ENCODE data around the gene ARMC3. TPM values are rescaled to one million over a fixed set of nuclear protein-coding genes. Genes with fewer than 3 reads are reported as not detected.
A peak's percentile ranks its signal among the peaks of the same experiment; 100 is the strongest.
"Not testable (repeated sequence)": the region's sequence is repeated elsewhere in the genome, so short reads cannot be mapped to it uniquely, and the experiment has no call there.

ARMC3 gene, protein sequence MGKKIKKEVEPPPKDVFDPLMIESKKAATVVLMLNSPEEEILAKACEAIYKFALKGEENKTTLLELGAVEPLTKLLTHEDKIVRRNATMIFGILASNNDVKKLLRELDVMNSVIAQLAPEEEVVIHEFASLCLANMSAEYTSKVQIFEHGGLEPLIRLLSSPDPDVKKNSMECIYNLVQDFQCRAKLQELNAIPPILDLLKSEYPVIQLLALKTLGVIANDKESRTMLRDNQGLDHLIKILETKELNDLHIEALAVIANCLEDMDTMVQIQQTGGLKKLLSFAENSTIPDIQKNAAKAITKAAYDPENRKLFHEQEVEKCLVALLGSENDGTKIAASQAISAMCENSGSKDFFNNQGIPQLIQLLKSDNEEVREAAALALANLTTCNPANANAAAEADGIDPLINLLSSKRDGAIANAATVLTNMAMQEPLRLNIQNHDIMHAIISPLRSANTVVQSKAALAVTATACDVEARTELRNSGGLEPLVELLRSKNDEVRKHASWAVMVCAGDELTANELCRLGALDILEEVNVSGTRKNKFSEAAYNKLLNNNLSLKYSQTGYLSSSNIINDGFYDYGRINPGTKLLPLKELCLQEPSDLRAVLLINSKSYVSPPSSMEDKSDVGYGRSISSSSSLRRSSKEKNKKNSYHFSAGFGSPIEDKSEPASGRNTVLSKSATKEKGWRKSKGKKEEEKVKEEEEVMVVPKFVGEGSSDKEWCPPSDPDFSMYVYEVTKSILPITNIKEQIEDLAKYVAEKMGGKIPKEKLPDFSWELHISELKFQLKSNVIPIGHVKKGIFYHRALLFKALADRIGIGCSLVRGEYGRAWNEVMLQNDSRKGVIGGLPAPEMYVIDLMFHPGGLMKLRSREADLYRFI
- polyA plus RNA-seq (ENCODE audit: low read depth in 6 of 6): not detected

DNA sequence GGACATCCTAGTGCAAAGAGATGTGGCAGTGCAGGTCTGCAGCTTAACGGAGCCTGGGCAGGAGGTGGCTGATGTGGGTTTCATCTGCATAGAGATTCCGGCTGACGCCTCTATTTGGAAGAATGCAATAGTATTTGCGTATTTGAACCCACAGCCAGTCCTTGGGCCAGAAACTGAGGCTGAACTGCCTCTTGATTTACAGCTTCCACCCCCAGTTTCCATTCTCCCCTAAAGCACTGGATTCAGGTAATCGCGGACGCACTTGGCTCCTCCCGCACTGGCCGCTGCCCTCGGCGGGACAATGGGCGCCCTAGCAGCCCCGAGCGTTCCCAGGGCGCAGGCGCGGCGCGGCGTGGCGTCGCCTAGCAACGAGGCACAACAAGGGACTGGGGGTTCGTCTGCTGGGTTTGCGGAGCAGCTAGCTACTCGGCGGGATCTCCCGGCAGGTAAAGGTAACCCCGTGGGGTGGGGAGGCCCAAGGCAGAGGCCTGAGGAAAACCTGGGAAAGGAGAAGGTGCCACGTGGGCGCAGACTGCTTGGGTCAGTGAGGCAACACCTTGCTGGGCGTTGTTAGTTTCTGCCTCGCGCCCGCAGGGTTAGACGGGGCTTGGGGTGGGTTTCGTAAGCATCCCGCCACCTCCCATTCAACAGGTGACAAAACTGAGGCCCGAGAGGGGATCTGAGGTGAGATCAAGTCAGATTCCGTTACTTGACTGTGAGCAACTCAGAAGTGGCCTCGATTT is at the start of gene ARMC3:
Gene ARMC3, plus strand, starts transcription at position 393 of the 743 bp plus-strand sequence. CDS start 3,944 bp downstream, outside the sequence.
- no peaks in the 10 kb centered on the region for H3K36me3 Mint-ChIP-seq
- peak within 1 kb of the TSS in 2 of 6 donors; percentile 56 to 58 for H3K27ac Mint-ChIP-seq
- peaks cover 0 to 5% (median 3%) of the 10 kb centered on the region in 7 donors for H3K9me3 Mint-ChIP-seq
- H3K27me3 Mint-ChIP-seq: peaks cover 0 to 15% (median 9%) of the 10 kb centered on the region in 3 donors
- ATAC-seq (ENCODE audit: low read depth in 2 of 2): peak; percentile 86 to 89
- peaks cover 5 to 16% (median 7%) of the 10 kb centered on the region in 3 donors for H3K4me1 Mint-ChIP-seq
- peak within 1 kb of the TSS in 1 of 8 donors; percentile 18 for H3K4me3 Mint-ChIP-seq
- peak; percentile 54 for DNase-seq

DNA sequence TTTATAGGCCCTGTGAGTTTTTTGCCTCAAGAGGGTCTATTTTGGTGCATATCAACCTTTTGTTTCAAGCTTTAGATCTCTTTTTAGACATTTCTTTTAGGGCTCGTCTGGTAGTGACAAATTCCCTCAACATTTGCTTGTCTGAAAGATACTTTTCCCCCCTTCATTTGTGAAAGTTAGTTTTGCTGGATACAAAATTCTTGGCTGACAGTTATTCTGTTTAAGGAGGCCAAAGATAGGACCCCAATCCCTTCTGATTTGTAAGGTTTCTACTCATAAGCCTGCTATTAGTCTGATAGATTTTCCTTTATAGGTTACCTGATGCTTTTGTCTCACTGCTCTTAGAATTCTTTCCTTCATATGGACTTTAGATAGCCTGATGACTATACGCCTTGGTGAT is 36.1 kb upstream of the ARMC3 start:
- DNase-seq (no peak), ATAC-seq (ENCODE audit: low read depth in 2 of 2) (no peak)
- Mint-ChIP-seq H3K36me3 (peaks cover 3 to 29% of the 10 kb centered on the region in 2 donors), H3K9me3 (peaks cover 16 to 65% (median 45%) of the 10 kb centered on the region in 7 donors), H3K27me3 (peaks cover 0 to 20% (median 14%) of the 10 kb centered on the region in 3 donors), H3K4me3 (no peak overlapping the region), H3K27ac (no peak overlapping the region), H3K4me1 (no peaks in the 10 kb centered on the region)

DNA sequence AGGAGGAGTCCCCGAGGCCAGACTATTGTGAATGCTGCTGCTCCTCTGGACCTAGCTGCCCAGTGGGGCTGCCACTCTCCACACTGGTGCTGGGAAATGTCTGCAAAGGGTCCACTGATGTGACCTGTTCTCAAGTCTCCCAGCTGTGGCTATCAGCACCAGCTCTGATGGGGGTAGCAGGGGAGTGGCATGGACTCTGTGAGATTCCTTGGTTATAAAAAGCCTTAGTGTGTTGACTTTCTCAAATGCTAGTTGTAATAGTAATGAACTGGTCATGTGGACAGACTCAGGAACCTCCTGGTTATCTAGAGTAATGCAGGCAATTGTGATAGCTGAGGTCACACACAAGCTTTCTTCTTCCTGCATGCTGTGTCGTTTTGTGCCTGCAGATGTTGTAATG is 34.1 kb upstream of the ARMC3 start:
- Mint-ChIP-seq H3K9me3 (peaks cover 9 to 45% (median 33%) of the 10 kb centered on the region in 7 donors), H3K36me3 (peaks cover 0 to 18% of the 10 kb centered on the region in 2 donors), H3K27me3 (peaks cover 0 to 24% (median 19%) of the 10 kb centered on the region in 3 donors), H3K4me1 (no peaks in the 10 kb centered on the region), H3K4me3 (no peak overlapping the region), H3K27ac (no peak overlapping the region)
- DNase-seq (no peak), ATAC-seq (ENCODE audit: low read depth in 2 of 2) (no peak)

DNA sequence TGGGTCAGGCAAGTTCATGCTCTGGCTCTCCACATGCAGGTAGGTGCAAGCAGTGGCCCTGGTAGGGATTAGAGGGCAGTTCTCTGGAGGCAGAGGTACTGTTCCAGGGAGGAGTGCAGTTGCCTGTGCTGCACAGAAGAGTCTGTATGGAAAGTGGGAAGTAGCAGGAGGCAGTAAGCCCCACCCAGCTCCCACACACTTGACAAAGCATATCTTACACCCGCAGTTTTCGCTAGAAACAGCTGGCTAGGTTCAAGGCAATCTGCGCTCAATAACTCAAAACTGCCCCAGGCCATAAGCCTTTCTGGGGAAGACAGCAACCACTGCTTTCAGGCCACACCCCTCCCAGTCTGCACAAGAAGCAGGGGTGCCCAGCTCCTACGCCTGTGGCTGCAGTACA is 33.1 kb upstream of the ARMC3 start:
- peaks cover 0 to 16% of the 10 kb centered on the region in 2 donors for H3K36me3 Mint-ChIP-seq
- H3K4me3 Mint-ChIP-seq: no peak overlapping the region

DNA sequence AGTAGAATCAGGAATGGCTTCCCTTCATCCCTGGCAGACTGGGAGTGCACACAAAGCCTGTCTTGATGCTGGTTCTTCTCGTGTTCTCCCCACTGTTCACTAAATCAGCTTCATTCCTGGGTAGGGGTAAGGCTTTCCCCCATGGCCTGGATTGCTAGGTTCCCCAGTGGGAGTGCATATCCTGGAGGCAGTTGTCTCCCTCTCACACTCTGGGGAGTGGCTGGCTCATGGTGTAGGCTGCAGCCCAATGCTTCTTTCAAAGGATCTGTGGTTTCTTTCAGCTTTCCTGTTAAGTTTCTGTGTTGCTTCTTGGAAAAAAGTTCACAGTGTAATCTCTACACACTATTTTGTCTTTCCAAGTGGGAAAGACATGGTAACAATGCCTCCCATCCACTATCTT is 32.6 kb upstream of the ARMC3 start:
- DNase-seq (no peak), ATAC-seq (ENCODE audit: low read depth in 2 of 2) (no peak)
- no peak overlapping the region for H3K4me3 Mint-ChIP-seq
- H3K27me3 Mint-ChIP-seq: peaks cover 0 to 34% (median 22%) of the 10 kb centered on the region in 3 donors
- peaks cover 0 to 16% of the 10 kb centered on the region in 2 donors for H3K36me3 Mint-ChIP-seq
- H3K27ac Mint-ChIP-seq: no peak overlapping the region
- H3K4me1 Mint-ChIP-seq: no peaks in the 10 kb centered on the region
- H3K9me3 Mint-ChIP-seq: peaks cover 9 to 30% (median 24%) of the 10 kb centered on the region in 7 donors

More for the DNA sequence above, 33.1 kb upstream of the ARMC3 start:
- Mint-ChIP-seq H3K9me3 (peaks cover 9 to 36% (median 29%) of the 10 kb centered on the region in 7 donors), H3K27me3 (peaks cover 0 to 31% (median 19%) of the 10 kb centered on the region in 3 donors), H3K4me1 (no peaks in the 10 kb centered on the region), H3K27ac (no peak overlapping the region)
- ATAC-seq (ENCODE audit: low read depth in 2 of 2) (no peak), DNase-seq (no peak)

DNA sequence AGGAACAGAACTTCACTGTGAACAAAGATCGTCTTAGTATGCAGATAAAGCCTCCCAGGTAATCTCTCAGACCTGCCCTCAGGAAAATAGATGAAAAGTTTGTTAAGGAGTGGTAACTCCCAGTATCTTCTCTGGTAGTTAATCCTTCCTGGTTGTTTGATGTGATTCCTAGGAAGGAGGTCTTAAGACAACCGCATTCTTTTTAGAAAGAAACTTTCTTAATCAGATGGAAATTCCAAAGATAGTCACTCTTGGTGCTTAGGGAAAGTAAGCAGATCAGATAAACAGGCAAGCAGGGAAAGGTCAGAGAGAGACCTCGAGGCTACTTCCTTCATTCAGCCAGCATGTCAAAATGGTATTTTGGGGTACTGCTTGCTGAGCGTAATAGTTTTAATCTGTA is 30.5 kb upstream of the ARMC3 start:
- H3K4me1 Mint-ChIP-seq: no peaks in the 10 kb centered on the region
- ATAC-seq (ENCODE audit: low read depth in 2 of 2) (no peak), DNase-seq (no peak)
- H3K9me3 Mint-ChIP-seq: peaks cover 11 to 21% (median 13%) of the 10 kb centered on the region in 7 donors
- H3K36me3 Mint-ChIP-seq: peaks cover 0 to 16% of the 10 kb centered on the region in 2 donors
- H3K4me3 Mint-ChIP-seq: no peak overlapping the region
- H3K27me3 Mint-ChIP-seq: peaks cover 0 to 40% (median 28%) of the 10 kb centered on the region in 3 donors
- no peak overlapping the region for H3K27ac Mint-ChIP-seq

DNA sequence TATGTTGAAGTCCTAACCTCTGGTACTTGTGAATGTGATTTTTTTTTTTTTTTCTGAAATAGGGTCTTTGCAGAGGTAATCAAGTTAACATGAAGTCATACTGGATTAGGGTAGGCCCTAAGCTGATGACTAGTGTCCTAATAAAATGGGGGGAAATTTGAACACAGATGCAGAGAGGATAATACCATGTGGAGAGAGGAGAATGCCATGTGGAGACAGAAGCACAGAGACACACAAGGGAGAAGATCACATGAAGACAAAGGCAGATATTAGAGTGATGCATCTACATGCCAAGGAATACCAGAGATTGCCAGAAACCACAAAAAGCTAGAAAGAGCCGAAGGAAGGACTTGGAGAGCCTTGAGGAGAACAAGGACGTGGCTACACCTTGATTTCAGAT is 28.5 kb upstream of the ARMC3 start:
- peaks cover 3 to 14% (median 6%) of the 10 kb centered on the region in 7 donors for H3K9me3 Mint-ChIP-seq
- ATAC-seq (ENCODE audit: low read depth in 2 of 2) (no peak), DNase-seq (no peak)
- H3K36me3 Mint-ChIP-seq: peaks cover 0 to 9% of the 10 kb centered on the region in 2 donors
- H3K27ac Mint-ChIP-seq: peak overlapping the region in 1 of 6 donors; percentile 12
- peaks cover 0 to 44% (median 31%) of the 10 kb centered on the region in 3 donors for H3K27me3 Mint-ChIP-seq
- no peaks in the 10 kb centered on the region for H3K4me1 Mint-ChIP-seq
- H3K4me3 Mint-ChIP-seq: no peak overlapping the region

DNA sequence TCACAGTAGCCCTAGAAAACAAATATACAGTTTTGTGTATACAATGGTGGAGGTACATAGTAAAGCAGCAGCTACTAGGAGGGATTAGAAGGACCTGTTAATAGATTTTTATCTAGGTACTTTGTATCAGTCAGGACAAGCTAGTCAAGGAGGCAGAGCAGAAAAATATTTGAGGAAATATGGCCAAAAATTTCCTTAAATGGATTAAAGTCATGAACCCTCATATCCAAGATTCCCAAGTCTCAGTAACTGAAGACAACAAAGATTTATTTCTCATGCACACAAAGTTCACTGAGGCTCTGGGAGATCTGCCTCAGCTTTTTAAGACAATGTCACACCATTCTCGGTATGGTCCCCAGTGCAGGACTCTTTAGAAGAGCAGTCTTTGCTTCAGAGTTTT is 28.1 kb upstream of the ARMC3 start:
- ATAC-seq (ENCODE audit: low read depth in 2 of 2): no peak

DNA sequence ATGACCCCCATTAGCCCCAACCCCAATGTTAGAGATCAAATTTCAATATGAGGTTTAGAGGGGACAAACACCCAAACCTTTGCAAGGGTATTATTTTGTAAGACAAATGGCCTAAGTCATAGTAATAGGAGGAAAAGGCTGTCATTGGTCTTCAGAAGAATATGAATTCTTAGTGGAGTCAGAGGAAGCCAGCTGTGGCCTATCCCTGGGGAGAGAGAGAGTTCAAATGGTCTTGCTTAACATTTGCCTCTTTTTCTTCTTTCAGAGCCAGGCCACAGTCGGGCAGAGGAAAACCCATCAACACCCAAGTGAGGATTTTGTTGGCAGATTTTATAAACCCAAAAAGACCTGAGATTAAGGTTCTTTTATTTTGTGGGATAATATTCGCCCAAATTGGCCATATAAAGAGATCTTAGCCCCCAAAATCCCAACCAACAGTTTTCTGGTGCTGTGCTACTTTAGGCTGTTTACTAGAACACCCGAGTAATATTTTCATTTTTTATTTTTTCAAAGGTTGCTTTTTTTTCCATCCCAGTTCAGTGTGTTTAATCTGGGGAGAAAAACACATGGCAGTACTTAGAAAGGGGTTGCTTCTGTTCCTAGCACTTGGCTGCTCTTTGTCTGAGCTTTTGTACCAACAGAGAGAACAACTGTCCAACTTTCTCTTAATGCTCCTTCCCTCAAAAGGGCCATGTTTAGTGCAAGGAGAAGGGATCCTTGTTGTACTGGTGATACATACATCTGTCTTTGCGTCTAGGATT is 26.8 kb upstream of the ARMC3 start:
- H3K4me1 Mint-ChIP-seq: no peaks in the 10 kb centered on the region
- ATAC-seq (ENCODE audit: low read depth in 2 of 2): no peak
- peak overlapping the region in 1 of 6 donors; percentile 28 for H3K27ac Mint-ChIP-seq
- H3K27me3 Mint-ChIP-seq: peaks cover 0 to 34% (median 26%) of the 10 kb centered on the region in 3 donors
- DNase-seq: no peak
- peaks cover 5 to 17% of the 10 kb centered on the region in 2 donors for H3K36me3 Mint-ChIP-seq
- H3K9me3 Mint-ChIP-seq: peaks cover 5 to 26% (median 7%) of the 10 kb centered on the region in 7 donors
- H3K4me3 Mint-ChIP-seq: no peak overlapping the region

More for the DNA sequence above, 28.1 kb upstream of the ARMC3 start:
- Mint-ChIP-seq H3K27ac (peak overlapping the region in 1 of 6 donors; percentile 12), H3K4me1 (no peaks in the 10 kb centered on the region), H3K36me3 (peaks cover 0 to 9% of the 10 kb centered on the region in 2 donors), H3K9me3 (peaks cover 3 to 16% (median 6%) of the 10 kb centered on the region in 7 donors), H3K27me3 (peaks cover 0 to 44% (median 28%) of the 10 kb centered on the region in 3 donors), H3K4me3 (no peak overlapping the region)
- DNase-seq: no peak

DNA sequence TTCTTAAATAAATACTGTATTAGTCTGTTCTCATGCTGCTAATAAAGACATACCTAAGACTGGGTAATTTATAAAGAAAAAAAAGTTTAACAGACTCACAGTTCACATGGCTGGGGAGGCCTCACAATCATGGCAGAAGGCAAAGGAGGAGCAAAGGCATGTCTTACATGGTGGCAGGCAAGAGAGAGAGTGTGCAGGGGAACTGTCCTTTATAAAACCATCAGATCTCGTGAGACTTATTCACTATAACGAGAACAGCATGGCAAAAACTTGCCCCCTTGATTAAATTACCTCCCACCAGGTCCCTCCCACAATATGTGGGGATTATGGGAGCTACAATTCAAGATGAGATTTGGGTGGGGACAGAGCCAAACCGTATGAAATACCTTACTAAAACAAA is 25.7 kb upstream of the ARMC3 start:
- DNase-seq; H3K27ac Mint-ChIP-seq; H3K4me1 Mint-ChIP-seq; H3K4me3 Mint-ChIP-seq; ATAC-seq (ENCODE audit: low read depth in 2 of 2): not testable (repeated sequence)
- Mint-ChIP-seq H3K27me3 (peaks cover 0 to 26% (median 20%) of the 10 kb centered on the region in 3 donors), H3K36me3 (peaks cover 5 to 17% of the 10 kb centered on the region in 2 donors), H3K9me3 (peaks cover 4 to 27% (median 7%) of the 10 kb centered on the region in 7 donors)

DNA sequence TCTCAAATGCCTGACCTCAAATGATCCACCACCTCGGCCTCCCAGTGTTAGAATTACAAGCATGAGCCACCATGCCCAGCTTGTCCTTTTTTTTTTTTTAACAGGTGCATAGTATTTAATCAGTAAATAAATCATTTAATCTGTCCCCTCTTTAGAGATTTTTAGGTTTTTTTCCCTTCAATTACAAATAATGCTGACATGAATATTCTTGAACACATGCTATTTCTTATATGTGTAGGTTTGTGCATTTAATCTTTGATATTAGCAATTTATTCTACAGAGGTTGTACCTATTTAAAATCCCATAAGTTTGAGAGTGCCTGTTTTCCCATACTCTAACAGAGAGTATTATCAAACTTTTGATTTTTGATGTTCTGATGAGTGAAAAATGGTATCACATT is 24.2 kb upstream of the ARMC3 start:
- H3K36me3 Mint-ChIP-seq: peaks cover 11 to 31% of the 10 kb centered on the region in 2 donors
- H3K27ac Mint-ChIP-seq: no peak overlapping the region
- peaks cover 0 to 25% (median 17%) of the 10 kb centered on the region in 3 donors for H3K27me3 Mint-ChIP-seq
- no peaks in the 10 kb centered on the region for H3K4me1 Mint-ChIP-seq
- no peak overlapping the region for H3K4me3 Mint-ChIP-seq
- no peak for DNase-seq
- no peak for ATAC-seq (ENCODE audit: low read depth in 2 of 2)
- H3K9me3 Mint-ChIP-seq: peaks cover 11 to 42% (median 20%) of the 10 kb centered on the region in 7 donors

DNA sequence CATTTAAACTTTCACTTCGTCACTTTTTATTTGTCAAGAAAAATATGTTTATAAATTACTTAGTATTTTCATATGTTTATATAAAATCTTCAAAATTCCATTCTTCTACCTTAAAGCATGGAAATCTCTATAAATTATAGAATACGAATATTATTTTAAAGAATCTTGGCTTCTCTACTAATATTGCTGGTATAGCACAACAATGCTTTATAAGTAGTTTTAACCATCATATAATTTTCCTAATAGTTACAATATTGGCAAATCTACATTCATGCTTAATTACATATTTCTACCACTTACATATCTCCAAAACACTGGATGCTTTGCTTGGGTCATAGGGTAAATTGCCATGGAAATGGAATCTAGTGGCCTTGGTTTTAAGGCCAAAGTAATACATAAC is 21.1 kb upstream of the ARMC3 start:
- peaks cover 15 to 38% of the 10 kb centered on the region in 2 donors for H3K36me3 Mint-ChIP-seq
- H3K9me3 Mint-ChIP-seq: peaks cover 18 to 55% (median 40%) of the 10 kb centered on the region in 7 donors
- H3K27me3 Mint-ChIP-seq: peaks cover 0 to 15% (median 5%) of the 10 kb centered on the region in 3 donors

More for the DNA sequence above, 21.1 kb upstream of the ARMC3 start:
- no peak for DNase-seq
- H3K27ac Mint-ChIP-seq: no peak overlapping the region
- no peak for ATAC-seq (ENCODE audit: low read depth in 2 of 2)
- no peak overlapping the region for H3K4me3 Mint-ChIP-seq
- no peaks in the 10 kb centered on the region for H3K4me1 Mint-ChIP-seq
